D341Med (cell line): ENCODE results near the gene PCDHGA4.
"Not testable (repeated sequence)": the region's sequence is repeated elsewhere in the genome, so short reads cannot be mapped to it uniquely, and the experiment has no call there.

Experiments
- DNase-seq: peaks from one replicate; pipeline ENCODE4 v3.0.0; 2012; ENCODE audit warnings: low spot score

Gene PCDHGA4

GRCh38 chr5:141354900-141355469, at the start of gene PCDHGA4:
Gene PCDHGA4 (plus strand): TSS chr5:141355021. CDS start chr5:141355108, 87 bp downstream.
- no peak for DNase-seq

DNA sequence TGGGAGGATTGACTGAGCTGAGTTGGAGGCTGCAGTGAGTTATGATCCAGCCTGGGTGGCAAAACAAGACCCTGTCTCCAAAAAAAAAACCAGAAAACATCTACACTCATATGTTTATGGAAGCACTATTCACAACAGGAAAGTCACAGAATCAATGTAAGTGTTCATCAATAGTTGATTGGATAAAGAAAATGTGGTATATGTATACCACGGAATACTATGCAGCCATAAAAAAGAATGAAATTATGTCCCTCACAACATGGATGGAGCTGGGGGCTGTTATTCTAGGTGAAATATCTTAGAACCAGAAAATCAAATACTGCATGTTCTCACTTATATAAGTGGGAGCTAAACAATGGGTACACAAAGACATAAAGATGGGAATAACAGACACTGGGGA, 48.2 kb upstream of the PCDHGA4 start:
- DNase-seq, result no peak

DNA sequence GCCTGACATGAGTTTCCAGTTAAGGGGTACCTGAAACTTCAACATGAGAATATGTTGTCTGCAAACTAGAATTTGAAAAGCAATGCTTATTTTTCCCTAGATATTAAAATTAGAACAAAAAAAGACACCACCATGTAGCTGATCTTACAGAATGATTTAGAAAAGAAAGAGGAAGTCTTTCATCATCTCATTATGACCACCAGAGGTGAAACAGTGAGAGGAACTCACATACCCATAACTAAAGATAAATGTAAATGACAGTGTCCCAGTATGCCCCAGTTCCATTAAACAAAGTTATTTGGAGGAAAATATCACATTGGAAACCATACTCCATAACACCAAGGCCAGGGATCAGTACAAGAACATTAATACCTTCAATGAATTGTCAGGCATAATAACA, 41.1 kb upstream of the PCDHGA4 start:
- DNase-seq, result no peak

DNA sequence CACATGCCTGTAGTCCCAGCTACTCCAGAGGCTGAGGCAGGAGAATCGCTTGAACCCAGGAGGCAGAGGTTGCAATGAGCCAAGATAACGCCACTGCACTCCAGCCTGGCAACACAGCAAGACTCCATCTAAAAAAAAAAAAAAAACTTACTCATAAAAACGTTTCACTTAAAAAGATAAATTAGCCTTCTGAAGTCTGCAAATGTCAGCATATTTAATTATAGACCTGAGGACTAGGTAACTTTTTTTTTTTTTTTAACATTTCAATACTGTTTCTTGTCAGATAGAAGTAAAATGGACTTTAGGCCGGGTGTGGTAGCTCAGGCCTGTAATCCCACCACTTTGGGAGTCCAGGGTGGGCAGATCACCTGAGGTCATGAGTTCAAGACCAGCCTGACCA, 37.9 kb upstream of the PCDHGA4 start:
- not testable (repeated sequence) for DNase-seq

GRCh38 chr5:141319202-141319601, 35.6 kb upstream of the PCDHGA4 start:
- no peak for DNase-seq

DNA sequence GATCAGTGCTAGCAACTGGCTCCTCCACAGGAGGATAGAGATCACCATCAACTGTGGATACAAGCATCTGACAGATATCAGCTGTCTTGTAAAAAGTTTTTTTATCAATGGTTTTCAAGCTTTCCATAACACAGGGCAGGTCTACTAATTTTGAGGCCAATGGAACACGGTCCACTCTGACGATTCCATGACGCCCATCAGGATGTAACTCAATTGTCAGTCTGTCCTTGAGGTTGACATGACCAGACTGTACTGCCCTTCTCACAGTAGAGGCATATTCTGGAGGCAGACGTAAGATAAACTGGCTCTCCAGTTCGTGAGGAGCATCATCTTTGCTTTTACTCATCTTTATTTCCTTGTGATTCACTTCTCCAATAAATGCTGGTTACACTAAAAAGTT, 35.1 kb upstream of the PCDHGA4 start:
- DNase-seq, result no peak

DNA sequence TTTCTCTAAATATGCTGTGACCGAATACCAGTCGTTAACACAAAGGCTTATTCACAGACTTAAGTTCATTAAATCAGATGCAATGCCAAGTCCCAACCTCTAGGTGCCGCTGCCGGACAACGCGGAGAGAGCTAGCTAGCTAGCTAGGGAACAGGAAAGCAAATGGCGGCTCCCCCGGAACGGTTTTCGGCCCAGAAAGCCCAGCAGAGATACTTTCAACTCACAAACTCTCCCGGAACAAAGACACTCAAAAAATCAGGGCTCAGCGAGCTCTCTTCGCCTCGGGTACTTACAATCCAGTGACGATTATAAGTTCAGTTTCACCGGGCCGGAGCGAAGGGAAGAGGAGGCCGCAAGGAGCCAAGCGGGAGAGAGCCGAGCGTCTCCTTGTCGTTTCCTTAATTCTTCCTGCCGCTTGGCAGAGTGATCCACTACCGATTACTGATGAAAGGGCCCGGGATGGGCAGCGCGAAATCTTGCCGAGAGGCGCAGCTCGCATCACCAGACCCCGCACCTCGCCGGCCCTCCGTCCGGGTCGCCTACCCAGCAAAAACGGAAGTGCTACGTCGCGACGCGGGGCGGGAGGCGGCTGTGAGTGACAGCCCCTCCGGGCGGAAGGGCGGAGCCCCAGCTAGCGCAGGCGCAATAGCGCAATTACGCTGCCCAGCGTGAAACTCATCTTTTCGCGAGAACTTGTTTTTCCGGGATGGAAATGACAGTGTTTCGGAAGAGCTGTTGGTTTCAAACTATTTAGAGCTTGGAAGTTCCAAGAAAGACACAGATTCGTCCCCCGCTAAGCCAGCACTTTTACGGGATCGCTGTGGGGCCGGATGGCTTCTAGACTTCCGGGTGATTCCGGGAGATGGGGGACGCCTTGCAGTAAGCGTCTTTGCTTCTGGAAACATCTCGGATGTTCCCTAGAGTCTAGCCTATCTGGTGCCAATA, 34.3 kb upstream of the PCDHGA4 start, which contains the start of gene TAF7:
Gene TAF7 (minus strand): TSS at position 560 of the 945 bp plus-strand sequence. CDS start 740 bp downstream, outside the sequence.
- DNase-seq, result peak; percentile 96

DNA sequence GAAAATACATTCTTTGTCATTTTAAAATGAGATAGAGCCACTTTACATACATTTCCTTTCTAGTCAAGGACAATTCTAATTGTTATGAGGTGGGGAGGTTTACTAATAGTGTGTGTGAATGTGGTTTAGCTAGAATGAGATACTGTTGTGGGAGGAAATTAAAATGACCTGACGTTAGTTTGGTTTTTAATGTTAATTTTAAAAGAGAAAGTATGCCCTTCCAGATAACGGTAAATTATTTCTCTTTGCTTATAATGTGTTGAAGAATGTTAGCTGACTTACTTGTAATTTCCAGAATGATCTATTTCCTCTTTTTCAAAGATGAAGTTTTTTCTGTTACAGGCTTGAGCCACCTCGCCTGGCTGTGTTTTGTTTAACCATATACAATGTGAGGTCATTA, 32.6 kb upstream of the PCDHGA4 start:
- no peak for DNase-seq

DNA sequence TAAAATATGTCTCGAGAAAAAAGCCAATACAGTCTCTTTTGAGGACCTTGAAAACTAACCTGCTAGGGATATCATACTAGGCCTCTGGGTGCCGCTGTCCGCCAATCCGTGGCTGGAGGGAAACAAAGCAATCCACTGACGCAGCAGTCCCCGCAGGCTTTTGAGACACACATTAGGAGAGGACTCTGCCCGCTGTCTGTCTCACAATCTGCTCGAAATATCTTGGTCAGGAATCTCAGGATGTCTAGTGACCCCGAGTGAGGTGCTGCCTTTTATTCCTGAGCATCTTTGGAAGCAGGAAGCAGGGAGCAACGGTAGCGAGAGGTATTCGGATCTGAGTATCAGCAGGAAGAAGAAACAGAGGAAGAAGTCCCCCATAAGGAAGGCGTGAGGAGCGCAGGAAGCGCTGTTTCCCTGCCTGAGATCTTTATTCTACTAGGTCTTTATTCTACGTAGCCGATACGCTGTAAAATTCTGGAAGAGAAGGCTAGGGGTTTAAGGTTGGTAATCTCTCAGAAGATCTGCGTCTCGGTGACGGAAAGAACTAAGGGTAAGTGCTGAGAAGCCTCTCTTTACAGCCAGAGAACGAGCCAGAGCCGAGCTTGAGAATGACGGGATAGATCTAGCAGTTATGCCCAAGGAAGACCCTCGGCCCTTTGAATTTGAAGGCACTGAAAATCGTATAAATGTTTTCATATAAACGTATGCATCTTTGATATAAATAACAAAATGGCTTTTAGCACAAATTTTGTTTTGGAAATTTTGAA, 28.6 kb upstream of the PCDHGA4 start:
- peak; percentile 66 for DNase-seq

- DNase-seq, result no peak
Measured at GRCh38 chr5:141328231-141328630, 26.6 kb upstream of the PCDHGA4 start.

GRCh38 chr5:141330299-141331080, 24.3 kb upstream of the PCDHGA4 start, which contains the start of gene PCDHGA1:
Gene PCDHGA1 (plus strand): TSS chr5:141330514.
- no peak for DNase-seq

GRCh38 chr5:141332571-141332970, 22.2 kb upstream of the PCDHGA4 start:
- DNase-seq, result not testable (repeated sequence)

DNA sequence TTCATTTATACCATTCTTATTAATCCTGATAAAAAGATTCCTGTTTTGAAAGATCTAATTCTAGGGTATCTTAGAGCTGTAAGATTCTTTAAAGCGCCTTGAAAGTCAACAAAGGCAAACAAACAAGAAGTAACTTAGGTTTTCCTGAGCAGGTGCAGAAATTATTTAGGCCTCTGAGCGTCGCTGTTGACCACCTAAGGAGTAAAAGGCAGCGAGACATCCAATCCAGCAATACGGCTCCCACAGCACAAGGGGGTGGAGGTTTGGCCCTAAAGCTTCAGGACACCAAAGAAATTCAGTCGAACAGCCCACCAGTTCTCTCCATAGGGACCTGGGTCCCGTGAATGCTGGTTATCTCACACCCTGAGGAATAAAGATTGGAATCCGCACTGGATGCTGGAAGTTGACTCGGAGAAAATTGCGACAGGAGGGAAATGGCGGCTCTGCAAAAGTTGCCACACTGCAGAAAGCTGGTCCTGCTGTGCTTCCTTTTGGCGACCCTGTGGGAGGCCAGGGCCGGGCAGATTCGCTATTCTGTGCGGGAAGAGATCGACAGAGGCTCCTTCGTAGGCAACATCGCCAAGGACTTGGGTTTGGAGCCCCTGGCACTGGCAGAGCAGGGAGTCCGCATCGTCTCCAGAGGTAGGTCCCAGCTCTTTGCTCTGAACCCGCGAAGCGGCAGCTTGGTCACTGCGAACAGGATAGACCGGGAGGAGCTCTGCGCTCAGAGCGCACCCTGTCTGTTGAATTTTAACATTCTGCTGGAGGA, 16.1 kb upstream of the PCDHGA4 start, which contains the start of gene PCDHGA2:
Gene PCDHGA2 (plus strand): TSS at position 223 of the 769 bp plus-strand sequence.
- DNase-seq, result no peak

- DNase-seq, result not testable (repeated sequence)
Measured at GRCh38 chr5:141340781-141341354, 14.0 kb upstream of the PCDHGA4 start.

DNA sequence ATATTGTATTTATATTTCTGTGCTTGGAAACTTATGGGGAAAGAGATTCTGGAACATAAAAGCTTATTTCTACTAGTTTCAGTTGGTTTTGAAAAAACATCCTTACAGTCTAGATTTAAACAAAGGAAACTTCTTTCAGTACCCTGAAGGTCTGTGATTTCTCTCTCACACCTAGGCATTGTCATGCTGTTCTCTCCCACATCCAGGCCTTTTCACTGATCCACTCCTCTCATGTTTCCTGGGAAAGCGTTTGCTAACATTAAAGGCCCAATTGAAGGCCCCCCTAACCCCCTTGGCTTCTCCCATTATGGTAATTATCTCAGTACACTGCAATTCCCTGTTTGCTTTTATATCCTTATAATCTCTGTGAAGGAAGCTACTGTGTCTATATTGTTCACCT, 12.0 kb upstream of the PCDHGA4 start:
- no peak for DNase-seq

GRCh38 chr5:141343242-141343952, 11.4 kb upstream of the PCDHGA4 start, which contains the start of gene PCDHGA3:
Gene PCDHGA3 (plus strand): TSS chr5:141343829. CDS start chr5:141344034, 205 bp downstream.
- DNase-seq, result no peak

DNA sequence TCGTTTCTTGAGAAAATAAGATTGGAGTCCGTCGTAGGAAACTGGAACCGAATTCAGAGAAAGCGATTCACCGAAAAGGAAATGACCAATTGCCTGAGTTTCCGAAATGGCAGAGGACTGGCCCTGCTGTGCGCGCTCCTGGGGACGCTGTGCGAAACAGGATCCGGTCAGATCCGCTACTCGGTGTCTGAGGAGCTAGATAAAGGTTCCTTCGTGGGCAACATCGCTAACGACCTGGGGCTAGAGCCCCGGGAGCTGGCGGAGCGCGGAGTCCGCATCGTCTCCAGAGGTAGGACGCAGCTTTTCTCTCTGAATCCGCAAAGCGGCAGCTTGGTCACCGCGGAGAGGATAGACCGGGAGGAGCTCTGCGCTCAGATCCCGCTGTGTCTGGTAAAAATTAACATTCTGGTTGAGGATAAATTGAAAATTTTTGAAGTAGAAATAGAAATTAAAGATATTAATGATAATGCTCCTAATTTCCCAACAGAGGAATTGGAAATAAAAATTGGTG, 10.8 kb upstream of the PCDHGA4 start:
- DNase-seq, result no peak

- no peak for DNase-seq
Measured at GRCh38 chr5:141345327-141345726, 9.5 kb upstream of the PCDHGA4 start.

GRCh38 chr5:141346017-141346416, 8.8 kb upstream of the PCDHGA4 start:
- DNase-seq, result not testable (repeated sequence)
